Mesothelial cell of epicardium (in vitro differentiated cells): ENCODE measurements around the gene ATP1B3. TPM values are rescaled to one million over a fixed set of nuclear protein-coding genes. Genes with fewer than 3 reads are reported as not detected.
"Not testable (repeated sequence)": the region's sequence is repeated elsewhere in the genome, so short reads cannot be mapped to it uniquely, and the experiment has no call there.

ENCODE experiments used
- DNase-seq, 2 experiments: peaks; one replicate each; pipeline ENCODE4 v3.0.0; 2021; ENCODE audit warnings: low spot score in 2 of 2; ENCODE audit not compliant: unreplicated experiment in 2 of 2
- H3K27ac Mint-ChIP-seq: 2 replicates; pipeline ENCODE4 v1.8.0; 2021; ENCODE audit warnings: mixed read lengths
- H3K27me3 Mint-ChIP-seq: 2 replicates; pipeline ENCODE4 v1.8.0; 2021; ENCODE audit warnings: low read depth, mixed read lengths
- H3K36me3 Mint-ChIP-seq: 2 replicates; pipeline ENCODE4 v1.8.0; 2021; ENCODE audit warnings: mixed read lengths
- H3K4me1 Mint-ChIP-seq: 2 replicates; pipeline ENCODE4 v1.8.0; 2021; ENCODE audit warnings: mixed read lengths
- H3K4me3 Mint-ChIP-seq: 2 replicates; pipeline ENCODE4 v1.8.0; 2021; ENCODE audit warnings: mild to moderate bottlenecking, moderate library complexity, mixed read lengths
- H3K9me3 Mint-ChIP-seq: 2 replicates; pipeline ENCODE4 v1.8.0; 2021; ENCODE audit warnings: mixed read lengths
- CTCF ChIP-seq: fragments of 200-600 bp; sonication (generic); IDR thresholded peaks from one replicate; pipeline ENCODE4 v1.5.0; 2021; ENCODE audit warnings: antibody characterized with exemption; ENCODE audit not compliant: unreplicated experiment
- total RNA-seq: library from RNA; stranded (reverse); gene quantifications from 3 replicates; pipeline ENCODE4 v1.2.1, GENCODE V29; 2021

ATP1B3 gene
- total RNA-seq, 1 donor from 2014 or later: 154 TPM

- Mint-ChIP-seq H3K27ac (peak overlapping the region; percentile 75), H3K36me3 (peaks cover 40% of the 10 kb centered on the region), H3K4me1 (peaks cover 29% of the 10 kb centered on the region), H3K4me3 (no peak overlapping the region), H3K27me3 (no peaks in the 10 kb centered on the region), H3K9me3 (peaks cover 12% of the 10 kb centered on the region)
- DNase-seq: no peak
- no peak for TF ChIP-seq CTCF
These were observed 33.0 kb downstream of the ATP1B3 start for GRCh38 chr3:141909408-141909807.

GRCh38 chr3:141909986-141910385 is 33.5 kb downstream of the ATP1B3 start:
- Mint-ChIP-seq H3K36me3 (peaks cover 38% of the 10 kb centered on the region), H3K9me3 (peaks cover 12% of the 10 kb centered on the region), H3K4me1 (peaks cover 34% of the 10 kb centered on the region)
- DNase-seq, H3K27me3 Mint-ChIP-seq, H3K4me3 Mint-ChIP-seq, H3K27ac Mint-ChIP-seq: not testable (repeated sequence)

- TF ChIP-seq CTCF: no peak
- Mint-ChIP-seq H3K4me3 (no peak overlapping the region), H3K36me3 (peaks cover 28% of the 10 kb centered on the region), H3K9me3 (peaks cover 12% of the 10 kb centered on the region), H3K27me3 (no peaks in the 10 kb centered on the region), H3K4me1 (peaks cover 49% of the 10 kb centered on the region), H3K27ac (peak overlapping the region; percentile 79)
- DNase-seq: no peak
These were observed 36.8 kb downstream of the ATP1B3 start for GRCh38 chr3:141913150-141913811.

GRCh38 chr3:141914311-141914710 is 37.9 kb downstream of the ATP1B3 start:
- H3K36me3 Mint-ChIP-seq: peaks cover 29% of the 10 kb centered on the region
- TF ChIP-seq CTCF: no peak
- no peak overlapping the region for H3K27ac Mint-ChIP-seq
- no peak for DNase-seq
- H3K9me3 Mint-ChIP-seq: peaks cover 10% of the 10 kb centered on the region
- no peak overlapping the region for H3K4me3 Mint-ChIP-seq
- H3K27me3 Mint-ChIP-seq: no peaks in the 10 kb centered on the region
- peaks cover 46% of the 10 kb centered on the region for H3K4me1 Mint-ChIP-seq

- H3K4me1 Mint-ChIP-seq: peaks cover 44% of the 10 kb centered on the region
- peaks cover 24% of the 10 kb centered on the region for H3K36me3 Mint-ChIP-seq
- no peak overlapping the region for H3K4me3 Mint-ChIP-seq
- TF ChIP-seq CTCF: no peak
- DNase-seq: no peak
- H3K27me3 Mint-ChIP-seq: no peaks in the 10 kb centered on the region
- peaks cover 6% of the 10 kb centered on the region for H3K9me3 Mint-ChIP-seq
- H3K27ac Mint-ChIP-seq: peak overlapping the region; percentile 66
These were observed 38.6 kb downstream of the ATP1B3 start for GRCh38 chr3:141915016-141915415.

- Mint-ChIP-seq H3K36me3 (peaks cover 23% of the 10 kb centered on the region), H3K27ac (peak overlapping the region; percentile 74), H3K9me3 (peaks cover 6% of the 10 kb centered on the region), H3K4me3 (no peak overlapping the region), H3K27me3 (no peaks in the 10 kb centered on the region), H3K4me1 (peaks cover 46% of the 10 kb centered on the region)
- no peak for DNase-seq
- TF ChIP-seq CTCF: no peak
These were observed 39.3 kb downstream of the ATP1B3 start for GRCh38 chr3:141915766-141916165.
